ENCODE results near the gene ADAMTS2.

- no peak for TF ChIP-seq TCF12 (IDR thresholded peaks at IDR 0.05; ENCODE audit: low read depth)
- TF ChIP-seq EP300 (IDR thresholded peaks at IDR 0.05; ENCODE audit: borderline replicate concordance), result no peak
- TF ChIP-seq CEBPB (IDR thresholded peaks at IDR 0.05), result no peak
- TF ChIP-seq MAX (IDR thresholded peaks at IDR 0.05), result no peak
Measured at GRCh38 chr5:179267071-179267670, 78.1 kb downstream of the ADAMTS2 start.
